HG03159 (cell line): Measurements from ENCODE around the gene ALKBH6.
"Not testable (repeated sequence)": the region's sequence is repeated elsewhere in the genome, so short reads cannot be mapped to it uniquely, and the experiment has no call there.

Experiments
- ATAC-seq: cut with Tn5 transposase; IDR thresholded peaks from one replicate; pipeline ENCODE4 v1.9.1; 2021; ENCODE audit warnings: mild to moderate bottlenecking, moderate library complexity; ENCODE audit not compliant: unreplicated experiment

The ALKBH6 gene

DNA sequence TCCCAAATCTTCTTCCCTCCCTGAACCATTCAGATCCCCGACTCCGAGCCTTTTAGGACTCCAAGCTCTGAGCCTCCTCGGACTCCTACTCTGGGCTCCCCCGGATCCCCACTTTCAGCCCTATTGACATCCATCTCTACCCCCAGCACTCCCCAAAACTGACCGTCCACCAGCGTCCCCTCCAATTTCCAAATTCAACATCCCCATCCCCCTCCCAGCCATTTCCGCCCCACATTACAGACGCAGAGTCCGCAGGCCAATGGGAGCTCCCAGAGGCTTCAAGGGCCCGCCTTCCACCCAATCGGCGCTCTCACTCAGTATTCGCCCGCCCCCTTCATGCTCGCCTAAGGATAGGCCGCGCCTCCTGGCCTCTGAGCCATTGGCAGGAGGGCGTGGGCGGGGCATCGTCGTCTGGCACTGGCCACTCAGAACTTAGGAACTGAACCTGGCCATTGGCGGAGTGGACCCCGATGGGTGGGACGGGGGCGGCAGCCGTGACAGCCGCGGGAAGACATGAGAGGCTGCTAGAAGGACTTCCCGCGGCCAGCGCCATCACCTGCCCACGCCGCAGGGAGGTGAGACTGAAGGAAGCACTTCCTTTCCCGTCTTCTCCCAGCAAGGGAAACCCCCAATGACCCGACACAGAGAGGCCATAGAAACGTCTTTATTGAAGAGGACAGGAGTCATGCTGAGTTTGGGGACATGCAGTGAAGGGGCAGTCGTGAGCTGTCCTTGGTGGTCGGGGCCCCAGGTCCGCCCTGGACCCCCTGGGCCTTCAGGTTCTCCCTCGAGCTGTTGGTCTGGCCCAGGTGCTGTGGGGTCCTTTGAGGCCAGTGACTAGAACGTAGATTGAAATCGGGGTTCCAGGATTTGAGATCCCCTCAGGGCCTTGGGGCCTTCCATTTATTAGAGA, at the start of gene ALKBH6:
Gene ALKBH6, minus strand, starts transcription at position 202 of the 913 bp plus-strand sequence. CDS start 816 bp downstream, outside the sequence.
- peak; percentile 94 for ATAC-seq

DNA sequence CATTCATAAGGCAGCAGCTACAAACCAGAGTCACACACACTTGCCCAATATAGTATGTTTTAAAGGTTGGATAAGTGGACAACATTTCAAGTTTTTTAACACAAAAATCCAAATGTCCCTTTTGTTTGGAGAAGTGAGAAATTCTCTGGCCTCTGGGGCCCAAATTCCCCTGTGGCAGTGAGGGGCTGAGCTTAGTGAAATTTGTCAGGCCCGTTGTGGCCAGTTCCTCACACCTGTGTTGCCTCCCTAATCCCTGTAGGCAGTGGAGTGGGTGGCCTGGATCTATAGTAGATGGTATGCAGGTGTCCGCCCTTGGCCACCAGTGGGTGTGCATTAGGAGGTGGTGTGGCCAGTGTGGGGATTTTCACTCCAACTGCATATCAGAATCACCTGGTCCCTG, 47.4 kb upstream of the ALKBH6 start:
- no peak for ATAC-seq

DNA sequence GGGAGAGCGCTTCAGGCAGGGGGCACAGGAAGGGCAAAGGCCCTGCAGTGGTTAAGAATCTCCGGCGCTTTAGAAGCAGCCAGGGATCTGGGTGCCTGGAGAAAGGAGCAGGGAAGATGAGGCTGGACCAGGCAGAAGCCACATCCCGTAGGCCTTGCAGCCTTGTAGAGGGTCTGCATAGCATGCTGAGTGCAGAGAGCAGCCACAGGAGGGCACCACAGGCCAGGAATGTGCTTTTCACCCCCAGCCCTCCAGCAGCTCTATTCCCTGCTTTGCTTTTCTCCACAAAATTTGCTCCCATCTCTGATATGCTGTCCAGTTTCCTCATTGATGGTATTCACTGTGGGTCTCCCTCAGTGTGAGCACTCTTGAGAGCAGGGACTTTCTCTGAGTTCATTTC, 46.4 kb upstream of the ALKBH6 start:
- ATAC-seq, result no peak

DNA sequence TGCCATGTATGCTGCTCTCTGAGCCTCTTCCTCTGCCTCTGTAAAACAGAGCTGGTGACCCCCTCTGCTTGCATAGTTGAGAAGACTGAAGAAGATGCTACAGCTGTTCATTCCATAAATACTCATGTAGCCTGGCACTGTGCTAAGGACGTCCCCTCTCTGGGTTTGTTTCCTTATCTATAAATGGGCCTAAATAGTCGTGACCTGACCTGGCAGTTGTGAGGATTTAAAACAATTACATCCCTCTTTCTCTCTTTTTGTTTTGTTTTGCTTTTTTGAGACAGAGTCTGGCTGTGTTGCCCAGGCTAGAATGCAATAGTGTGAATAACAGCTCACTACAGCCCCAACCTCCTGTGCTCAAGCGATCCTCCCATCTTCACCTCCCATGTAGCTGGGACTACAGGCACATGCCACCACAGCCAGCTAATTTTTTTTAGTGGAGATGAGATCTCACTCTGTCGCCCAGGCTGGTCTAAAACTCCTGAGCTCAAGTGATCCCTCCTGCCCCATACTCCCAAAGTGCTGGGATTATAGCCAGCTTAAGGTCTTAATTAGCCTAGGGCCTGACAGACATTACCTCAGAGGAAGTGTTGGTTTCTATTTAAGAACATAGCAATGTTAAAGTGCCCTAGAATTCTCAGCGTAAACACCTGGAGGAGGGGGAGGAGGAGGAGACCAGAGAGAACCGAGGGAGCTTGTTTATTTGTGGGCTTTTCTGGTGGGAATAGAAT, 45.3 kb upstream of the ALKBH6 start:
- ATAC-seq, result no peak

DNA sequence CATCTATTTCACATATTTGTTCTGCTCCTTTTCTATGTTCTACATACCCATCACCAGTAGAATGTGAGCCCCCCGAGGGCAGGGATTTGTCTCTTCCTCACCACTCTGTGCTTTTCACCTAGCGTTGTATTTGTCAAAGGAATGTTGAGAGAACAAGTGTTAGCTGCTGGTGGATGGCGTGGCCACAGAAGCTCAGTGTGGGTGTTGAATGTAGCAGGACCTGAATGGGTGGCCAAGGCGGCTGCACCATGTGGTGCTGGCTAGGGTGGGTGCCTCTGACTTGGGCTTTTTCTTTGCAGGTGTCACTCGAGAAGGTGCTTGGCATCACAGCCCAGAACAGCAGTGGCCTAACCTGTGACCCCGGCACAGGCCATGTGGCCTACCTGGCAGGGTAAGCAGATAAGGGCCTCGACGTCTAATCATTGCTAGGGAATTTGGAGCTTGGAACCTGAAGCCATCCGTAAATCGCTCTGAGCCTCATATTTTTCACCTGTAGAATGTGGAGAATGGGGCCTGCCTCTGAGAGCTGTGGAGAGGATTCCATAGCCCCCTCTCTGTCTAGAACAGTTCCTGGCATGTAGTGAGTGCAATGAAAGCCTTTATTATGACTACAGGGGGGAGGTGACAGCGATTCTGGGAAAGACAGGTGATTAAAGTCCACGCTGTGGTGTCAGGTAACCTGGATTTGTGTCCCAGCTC, 44.6 kb upstream of the ALKBH6 start:
- no peak for ATAC-seq

DNA sequence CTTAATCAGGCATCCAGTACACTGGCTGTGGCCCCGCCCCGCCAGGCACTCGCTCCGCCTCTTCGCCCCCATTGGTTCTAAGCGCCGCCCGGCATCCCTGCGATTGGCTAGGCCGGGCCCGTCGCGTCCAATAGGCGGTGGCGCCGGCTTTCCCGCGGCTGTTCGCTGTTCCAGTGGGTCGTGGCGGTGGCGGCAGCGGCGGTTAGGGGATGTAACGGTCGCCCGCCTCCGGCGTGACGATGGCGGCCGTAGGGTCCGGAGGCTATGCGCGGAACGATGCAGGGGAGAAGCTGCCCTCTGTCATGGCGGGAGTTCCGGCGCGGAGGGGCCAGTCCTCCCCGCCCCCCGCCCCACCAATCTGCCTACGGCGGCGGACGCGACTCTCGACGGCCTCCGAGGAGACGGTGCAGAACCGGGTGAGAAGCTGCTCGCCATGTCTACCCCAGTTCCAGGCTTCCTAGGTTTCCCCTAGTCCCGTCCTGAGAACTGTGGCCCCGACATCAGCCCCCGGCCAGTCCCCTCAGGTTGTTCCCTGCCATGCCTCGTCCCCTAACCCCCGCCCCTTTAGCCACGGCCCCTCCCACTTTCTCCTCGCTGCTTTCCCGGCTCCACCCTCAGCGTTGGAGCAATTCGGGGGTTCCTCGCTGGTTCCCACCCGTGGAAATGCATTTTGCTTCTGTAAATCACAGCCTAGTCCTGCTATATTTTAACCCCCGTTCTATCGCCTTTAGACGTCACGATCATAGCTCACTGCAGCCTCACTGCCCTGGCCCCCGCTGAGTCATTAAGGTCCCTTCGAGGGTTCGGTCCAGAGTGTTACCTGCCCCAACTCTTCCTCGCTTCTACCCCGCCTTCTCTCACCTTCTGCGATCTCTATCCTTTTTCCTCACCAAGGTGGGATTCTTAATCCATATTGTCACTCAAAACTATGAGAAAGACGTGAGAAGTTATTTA, 41.0 kb upstream of the ALKBH6 start, which contains the start of gene WDR62:
Gene WDR62, plus strand, starts transcription at position 165 of the 954 bp plus-strand sequence. Its CDS starts 75 bp downstream, at position 240.
- peak; percentile 65 for ATAC-seq

DNA sequence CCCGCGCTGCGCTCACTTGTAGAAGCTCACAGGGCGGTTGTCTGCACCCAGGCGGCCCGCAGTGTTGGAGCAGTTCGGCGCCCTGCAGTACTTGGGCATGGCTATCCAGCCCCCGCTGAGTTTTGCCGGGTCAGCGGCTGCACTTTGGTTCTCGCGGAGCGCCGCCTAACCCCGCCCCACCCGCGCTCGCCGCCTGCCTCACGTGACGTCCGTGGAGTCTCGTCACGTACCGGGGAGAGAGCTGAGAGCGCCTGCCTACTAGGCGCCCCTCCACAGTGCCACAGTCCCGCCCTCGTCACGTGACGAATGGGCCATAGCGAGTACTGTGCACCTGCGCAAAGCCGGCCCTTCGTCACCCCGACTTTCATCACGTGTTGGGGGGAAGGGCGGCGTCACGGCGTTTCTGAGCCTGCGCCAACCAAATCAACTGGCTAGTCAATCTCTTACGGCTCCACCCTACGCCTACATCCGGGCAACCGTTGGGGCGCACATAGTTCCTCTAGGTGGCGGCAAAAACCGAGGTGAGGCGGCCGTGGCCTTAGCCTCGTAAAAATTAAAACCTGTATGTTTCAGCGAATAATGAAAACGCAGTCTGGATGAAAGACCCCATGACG, 40.2 kb upstream of the ALKBH6 start, which contains the start of gene THAP8:
Gene THAP8, minus strand, starts transcription at position 167 of the 614 bp plus-strand sequence. Its CDS starts 68 bp downstream, at position 99.
- peak; percentile 81 for ATAC-seq

DNA sequence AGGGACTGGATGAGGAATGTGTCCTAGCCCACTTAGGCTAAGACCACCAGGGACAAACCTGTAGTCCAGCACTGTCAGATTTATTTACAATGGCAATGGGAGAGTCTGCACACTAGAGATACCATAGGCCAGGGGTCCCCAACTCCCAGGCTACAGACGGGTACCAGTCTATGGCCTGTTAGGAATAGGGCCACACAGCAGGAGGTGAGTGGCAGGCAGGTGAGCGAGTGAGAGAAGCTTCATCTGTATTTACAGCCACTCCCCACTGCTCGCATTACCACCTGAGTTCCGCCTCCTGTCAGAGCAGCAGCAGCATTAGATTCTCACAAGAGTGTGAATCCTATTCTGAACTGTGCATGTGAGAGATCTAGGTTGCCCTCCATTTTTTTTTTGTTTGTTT, 37.6 kb upstream of the ALKBH6 start:
- ATAC-seq, result no peak

DNA sequence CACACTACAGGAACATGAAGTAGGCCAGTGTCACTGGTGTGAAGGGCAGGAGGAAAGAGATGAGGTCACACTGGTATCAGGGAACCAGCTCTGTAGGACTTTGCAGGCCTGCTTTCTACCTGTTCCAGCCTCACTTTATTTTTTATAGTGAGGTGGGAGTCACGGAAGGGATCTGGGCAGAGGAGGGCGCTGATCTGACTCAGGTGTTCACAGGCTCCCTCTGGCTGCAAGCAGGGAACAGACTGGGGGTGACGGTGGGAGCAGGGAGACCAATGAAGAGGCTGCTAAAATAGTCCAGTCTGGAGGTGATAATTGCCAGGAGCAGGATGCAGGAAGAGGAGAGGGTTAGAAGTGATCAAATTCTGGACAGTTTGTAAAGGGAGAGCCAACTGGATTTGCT, 37.2 kb upstream of the ALKBH6 start:
- ATAC-seq, result no peak

DNA sequence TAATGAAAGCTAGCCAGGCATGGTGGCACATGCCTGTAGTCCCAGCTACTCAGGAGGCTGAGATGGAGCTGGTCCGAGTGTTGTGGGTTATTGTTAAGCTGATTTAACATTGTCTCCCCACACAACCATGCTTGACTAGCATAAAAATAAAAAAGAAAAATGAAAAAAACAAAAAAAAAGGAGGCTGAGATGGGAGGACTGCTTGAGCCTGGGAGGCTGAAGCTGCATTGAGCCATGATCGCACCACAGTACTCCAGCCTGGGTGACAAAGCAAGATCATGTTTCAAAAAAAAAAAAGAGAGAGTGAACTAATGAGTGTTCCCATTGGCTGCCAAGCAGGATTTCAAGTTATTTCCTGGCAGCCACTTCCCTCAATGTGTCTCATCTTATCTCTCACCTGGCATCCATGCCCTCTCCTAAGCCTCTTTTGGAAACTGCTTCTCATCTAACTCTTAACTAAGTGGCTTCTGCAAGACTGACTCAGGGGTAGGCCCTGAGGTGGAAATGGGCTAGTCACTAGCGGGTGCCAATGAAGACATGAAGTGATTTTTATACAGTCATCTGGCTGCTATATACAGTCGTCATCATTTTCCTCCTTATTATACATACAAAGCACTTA, 35.2 kb upstream of the ALKBH6 start:
- ATAC-seq, result no peak

DNA sequence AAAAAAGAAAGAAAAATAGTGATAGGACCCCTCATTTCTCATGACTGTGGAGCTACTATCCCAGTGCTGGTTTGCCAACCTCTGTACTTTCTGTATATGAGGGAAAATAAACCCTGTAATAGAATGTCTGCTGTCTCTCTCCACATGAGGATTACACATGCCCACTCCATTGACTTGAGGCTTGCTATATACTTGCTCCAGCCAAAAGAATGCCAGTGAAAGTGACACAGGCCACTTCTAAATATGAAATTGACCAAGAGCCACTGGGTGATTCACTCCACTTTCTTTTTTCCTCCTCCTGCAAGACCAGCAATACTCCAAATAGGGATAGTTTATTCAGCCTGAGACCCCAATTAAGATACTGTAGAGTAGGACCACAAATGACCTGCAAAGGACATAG, 33.8 kb upstream of the ALKBH6 start:
- ATAC-seq, result no peak

DNA sequence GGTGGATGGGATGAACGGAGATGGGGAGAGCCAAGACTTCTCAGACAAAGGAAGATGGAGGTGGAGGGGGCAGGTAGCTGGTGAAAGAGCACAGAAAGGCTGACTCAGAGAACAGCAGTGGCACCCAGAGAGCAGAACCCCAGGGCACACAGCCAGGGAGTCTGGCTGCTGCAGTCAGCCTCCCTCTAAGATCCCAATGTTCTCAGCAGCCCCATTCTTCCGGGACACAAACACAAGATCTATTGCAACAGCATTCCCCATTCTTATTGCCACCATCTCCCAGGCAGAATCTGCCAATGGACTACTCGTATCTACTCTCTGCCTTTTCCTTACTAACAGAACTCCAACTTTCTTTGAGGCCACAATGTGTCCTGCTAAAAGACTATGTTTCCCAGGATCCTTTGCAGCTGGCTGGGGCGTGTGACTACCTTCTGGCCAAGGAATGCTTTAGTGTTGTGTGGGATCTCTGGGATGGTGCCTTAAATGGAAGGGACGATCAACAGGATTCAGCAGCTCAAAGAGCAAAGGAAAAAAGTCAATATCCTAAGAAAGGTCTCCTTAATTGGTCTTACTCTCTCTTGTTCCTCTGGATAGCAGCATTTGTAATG, 32.5 kb upstream of the ALKBH6 start:
- no peak for ATAC-seq

DNA sequence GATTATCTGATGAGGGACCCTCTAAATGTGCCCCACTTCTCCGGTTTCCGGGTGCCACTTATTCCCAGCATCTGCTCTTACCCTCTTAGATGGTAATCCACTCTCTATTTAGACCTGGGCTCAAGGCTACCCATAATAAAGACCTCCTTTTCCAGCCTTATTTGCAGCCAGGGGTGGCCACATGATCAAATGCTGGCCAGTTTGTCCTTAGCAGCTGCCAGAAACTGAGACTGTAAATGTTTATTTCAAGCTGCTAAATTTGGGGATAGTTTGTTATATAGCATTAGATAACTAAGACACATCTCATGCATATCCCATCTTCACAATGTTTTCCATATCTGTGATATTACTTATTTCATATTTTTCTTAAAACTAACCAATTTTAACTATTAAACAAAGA, 29.9 kb upstream of the ALKBH6 start:
- no peak for ATAC-seq

DNA sequence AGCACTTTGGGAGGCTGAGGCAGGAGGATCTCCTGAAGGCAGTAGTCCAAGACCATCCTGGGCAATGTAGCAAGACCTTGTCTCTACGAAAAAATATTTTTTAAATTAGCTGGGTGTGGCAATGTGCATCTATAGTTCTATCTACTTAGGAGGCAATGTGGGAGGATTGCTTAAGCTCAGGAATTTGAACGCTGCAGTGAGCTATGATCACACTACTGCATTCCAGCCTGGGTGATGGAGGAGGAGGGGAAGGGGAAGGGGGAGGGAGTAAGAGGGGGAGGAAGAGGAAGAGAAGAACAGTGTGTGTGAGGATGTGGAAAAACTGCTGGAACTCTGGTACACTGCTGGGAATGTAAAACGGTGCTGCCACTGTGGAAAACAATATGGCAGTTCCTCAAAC, 27.8 kb upstream of the ALKBH6 start:
- no peak for ATAC-seq

DNA sequence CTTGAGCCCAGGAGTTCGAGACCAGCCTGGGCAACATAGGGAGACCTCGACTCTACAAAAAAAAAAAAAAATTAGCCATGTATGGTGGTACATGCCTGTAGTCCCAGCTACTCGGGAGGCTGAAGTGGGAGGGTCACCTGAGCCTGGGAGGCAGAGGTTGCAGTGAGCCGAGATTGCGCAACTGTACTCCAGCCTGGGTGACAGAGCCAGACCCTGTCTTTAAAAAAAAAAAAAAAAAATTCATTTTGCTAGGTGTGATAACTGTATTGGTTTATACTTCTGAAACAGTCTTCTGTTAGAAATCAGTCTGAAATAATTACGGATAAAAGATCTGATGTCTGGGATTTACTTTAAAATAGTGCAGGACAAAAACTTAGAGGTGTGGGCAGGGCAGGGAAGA, 27.1 kb upstream of the ALKBH6 start:
- ATAC-seq, result not testable (repeated sequence)

DNA sequence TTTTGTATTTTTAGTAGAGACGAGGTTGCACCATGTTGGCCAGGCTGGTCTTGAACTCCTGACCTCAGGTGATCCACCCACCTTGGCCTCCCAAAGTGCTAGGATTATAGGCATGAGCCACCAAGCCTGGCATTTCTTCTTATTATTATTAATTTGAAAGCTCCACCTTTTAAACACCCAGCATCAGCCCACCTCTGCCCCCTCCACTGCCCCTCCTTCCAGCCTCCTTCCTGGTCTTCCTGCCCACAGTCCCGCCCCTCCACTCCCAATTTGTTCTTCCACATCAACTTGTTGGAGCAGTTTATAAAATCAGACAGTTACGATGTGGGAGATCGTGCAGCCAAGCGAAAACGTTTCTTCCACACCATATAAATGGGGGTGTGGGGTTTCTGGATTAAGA, 26.5 kb upstream of the ALKBH6 start:
- no peak for ATAC-seq

DNA sequence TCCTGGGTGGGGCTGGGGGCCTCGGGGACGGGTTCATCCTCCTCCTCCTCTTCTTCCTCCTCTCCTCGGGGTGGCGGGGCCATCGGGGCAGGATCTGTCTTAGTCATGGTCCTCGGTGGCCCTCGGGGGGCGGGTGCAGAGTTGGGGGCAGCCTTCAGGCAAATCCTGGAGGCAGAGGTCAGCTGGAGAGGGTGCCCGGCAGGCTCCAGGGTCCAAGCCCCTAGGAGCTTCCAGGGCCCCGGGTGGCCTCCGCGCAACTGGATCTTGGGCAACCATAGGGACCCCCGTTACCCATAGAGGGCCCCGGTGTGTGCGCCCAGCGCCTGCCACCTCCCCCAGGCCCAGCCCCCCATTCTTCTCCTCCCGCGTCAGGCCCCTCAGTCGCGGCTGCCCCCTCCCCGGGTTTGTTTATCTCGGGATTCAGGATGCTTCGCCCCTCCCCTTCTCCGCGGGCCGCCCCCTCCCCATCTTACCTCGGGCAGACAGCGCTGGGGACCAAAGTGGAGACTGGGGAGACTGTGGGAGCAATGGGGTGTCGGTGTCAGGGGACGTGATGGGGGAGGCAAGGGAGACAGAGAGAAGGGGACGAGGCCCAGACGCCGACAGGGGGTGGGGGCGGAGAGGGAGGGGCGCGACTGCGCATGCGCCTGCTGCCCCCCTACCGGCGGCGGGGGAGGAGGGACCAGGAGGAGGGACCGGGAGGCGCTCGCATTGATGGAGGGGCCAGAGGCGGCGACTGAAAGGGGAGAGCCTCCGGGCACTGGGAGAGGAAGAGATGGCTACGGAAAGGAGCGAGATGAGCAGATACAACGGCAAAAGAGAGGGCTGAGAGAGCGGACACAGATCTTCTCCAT, 18.5 kb upstream of the ALKBH6 start, which contains the start of gene CLIP3:
Gene CLIP3, minus strand, starts transcription at position 623 of the 854 bp plus-strand sequence. Its CDS starts 516 bp downstream, at position 107.
- no peak for ATAC-seq

DNA sequence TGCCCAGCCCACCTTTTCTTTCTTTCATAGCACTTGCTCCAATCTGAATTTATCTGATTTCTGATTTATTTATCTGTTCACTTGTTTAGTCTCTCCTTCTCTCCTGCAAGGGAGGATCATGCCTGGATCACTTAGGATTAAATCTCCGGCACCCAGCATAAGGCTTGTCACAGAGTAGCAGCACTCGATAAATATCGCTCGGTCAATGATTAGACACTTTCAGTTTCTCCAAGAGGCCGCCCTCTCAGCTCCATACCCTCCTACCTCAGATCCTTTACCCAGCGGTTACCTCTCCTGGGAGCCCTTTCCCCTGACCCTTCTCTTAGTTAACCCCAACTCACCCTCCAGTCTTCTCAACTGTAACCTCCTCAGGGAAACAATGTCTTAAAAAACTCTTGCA, 17.3 kb upstream of the ALKBH6 start:
- no peak for ATAC-seq
